Heart left ventricle (tissue), 13 donors: ENCODE data around the gene ZBTB8A.

Experiments used
- POLR2A ChIP-seq, 2 donors: fragments of 450-650 bp; IDR thresholded peaks; one replicate each; pipeline ENCODE4 v1.6.1; 2017; ENCODE audit warnings: antibody characterized with exemption in 2 of 2, mild to moderate bottlenecking in 2 of 2, moderate library complexity in 2 of 2
- TF ChIP-seq, protein P1 (sequence below), 12 donors: fragments of 200-600 bp; sonication (generic) in 4 of 12; IDR thresholded peaks; one replicate each; pipeline versions ENCODE4 v1.5.0 to v1.8.0; 2018 to 2022; ENCODE audit warnings: antibody characterized with exemption in 12 of 12, mild to moderate bottlenecking in 5 of 12
- donor health status: ischemic (EF 13 %, LVEDD 7.1; RV severe dilation, severe dysfunction).
- donor health status: DM: no; HTN: yes; CAD: no.
- donor health status: DM: no; HTN: no; CAD: no.
- donor health status: ischemic (EF 25% LVEDD 6.9; RV normal size, moderate dysfunction).
- donor health status: ischemic (EF 25% LVEDD 5.7; RV mildly dilated, moderate dysfunction).
- donor health status: ischemic (EF 35%, LVEDD 5.7; RV mildly dilated, moderate dysfunction).
- donor health status: nonischemic (EF 11% LVEDD 7.7; RV severe dilation, severe dysfunction).
- donor health status: DM: yes; HTN: yes; CAD: no.
- donor health status: PGD.
- donor health status: ischemic (EF 29% LVEDD 5.4; RV normal size, mild dysfunction).
- donor health status: nonischemic (EF 23%, LVEDD 6.1; RV moderate dilation, normal function).

DNA sequence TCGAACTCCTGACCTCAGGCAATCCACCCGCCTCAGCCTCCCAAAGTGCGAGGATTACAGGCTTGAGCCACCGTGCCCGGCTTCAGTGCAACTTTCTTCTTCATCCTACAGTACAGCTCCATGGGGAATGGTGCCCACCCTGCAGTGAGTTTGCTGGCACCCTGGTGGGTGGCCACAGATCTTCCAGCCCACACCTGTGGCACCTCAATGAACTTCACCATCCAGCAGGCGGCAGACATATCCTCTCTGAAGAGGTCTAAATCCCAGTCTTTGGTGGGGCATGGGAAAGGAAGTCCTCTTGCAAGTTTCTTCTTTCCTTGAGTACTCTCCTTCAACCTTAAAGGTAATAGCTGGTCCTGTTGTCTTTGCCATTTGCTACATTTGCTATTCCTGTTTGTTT, 18.1 kb upstream of the ZBTB8A start:
- TF ChIP-seq, protein P1, sequence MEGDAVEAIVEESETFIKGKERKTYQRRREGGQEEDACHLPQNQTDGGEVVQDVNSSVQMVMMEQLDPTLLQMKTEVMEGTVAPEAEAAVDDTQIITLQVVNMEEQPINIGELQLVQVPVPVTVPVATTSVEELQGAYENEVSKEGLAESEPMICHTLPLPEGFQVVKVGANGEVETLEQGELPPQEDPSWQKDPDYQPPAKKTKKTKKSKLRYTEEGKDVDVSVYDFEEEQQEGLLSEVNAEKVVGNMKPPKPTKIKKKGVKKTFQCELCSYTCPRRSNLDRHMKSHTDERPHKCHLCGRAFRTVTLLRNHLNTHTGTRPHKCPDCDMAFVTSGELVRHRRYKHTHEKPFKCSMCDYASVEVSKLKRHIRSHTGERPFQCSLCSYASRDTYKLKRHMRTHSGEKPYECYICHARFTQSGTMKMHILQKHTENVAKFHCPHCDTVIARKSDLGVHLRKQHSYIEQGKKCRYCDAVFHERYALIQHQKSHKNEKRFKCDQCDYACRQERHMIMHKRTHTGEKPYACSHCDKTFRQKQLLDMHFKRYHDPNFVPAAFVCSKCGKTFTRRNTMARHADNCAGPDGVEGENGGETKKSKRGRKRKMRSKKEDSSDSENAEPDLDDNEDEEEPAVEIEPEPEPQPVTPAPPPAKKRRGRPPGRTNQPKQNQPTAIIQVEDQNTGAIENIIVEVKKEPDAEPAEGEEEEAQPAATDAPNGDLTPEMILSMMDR (IDR thresholded peaks at IDR 0.05) = no peak
- TF ChIP-seq POLR2A (IDR thresholded peaks at IDR 0.05) = no peak
